A673 (cell line): ENCODE data around the gene GMPPA.

ENCODE experiments used
- CTCF ChIP-seq: fragments of 300-800, 200-600 bp; sonication (generic); conservative IDR thresholded peaks from 2 replicates; pipeline ENCODE4 v1.5.1; 2017; ENCODE audit warnings: low read depth, mild to moderate bottlenecking, antibody characterized with exemption, low read length, moderate library complexity, mixed read lengths
- EZH2 ChIP-seq: fragments of 200-600 bp; sonication (generic); IDR thresholded peaks from 2 replicates; pipeline ENCODE4 v1.6.1; 2017; ENCODE audit warnings: borderline replicate concordance, low read depth, mild to moderate bottlenecking, mixed read lengths, antibody characterized with exemption, low read length; ENCODE audit not compliant: poor library complexity, severe bottlenecking

DNA sequence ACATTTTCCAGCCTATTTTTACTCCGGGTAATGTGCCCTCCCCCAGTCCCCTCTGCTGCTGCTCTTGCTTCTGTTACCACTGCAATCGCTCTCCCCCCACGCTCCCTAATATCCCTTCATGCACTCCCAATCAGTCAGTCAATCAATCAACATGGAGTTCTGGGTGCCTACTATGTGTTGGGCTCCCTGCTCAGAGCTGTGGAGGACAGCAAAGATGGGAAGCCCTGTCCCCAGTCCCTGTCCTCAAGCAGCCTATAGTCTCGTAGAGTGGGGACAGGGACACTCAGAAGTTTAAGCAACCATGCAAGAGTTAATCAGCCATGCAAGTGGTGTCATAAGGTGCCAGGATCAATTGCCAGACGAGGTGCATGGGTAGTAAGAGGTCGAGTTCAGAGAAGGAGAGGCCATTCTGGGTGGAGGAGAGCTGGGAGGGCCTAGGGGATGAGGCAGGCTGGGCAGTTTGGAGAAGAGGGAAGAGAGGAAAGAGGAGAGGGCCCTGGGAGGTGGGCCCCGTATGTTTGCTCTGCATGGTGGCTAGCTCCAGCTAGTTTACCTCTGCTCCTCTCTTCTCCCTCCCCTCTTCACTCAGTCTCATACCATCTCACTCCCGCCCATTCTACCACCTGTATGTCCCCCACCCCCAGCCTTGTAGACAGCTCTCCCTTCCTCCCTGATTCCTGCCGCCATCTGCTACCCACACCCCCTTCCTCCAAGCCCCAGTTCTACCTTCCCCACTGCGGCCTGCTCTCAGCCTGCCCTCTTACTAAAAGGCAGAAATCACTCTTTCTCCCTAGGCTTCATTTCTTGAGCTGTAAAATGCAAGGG, 19.5 kb downstream of the GMPPA start:
- no peak for TF ChIP-seq CTCF
- TF ChIP-seq EZH2: no peak
